NB4 (cell line): ENCODE data around the gene GPC5.
"Not testable (repeated sequence)": the region's sequence is repeated elsewhere in the genome, so short reads cannot be mapped to it uniquely, and the experiment has no call there.

Experiments used
- DNase-seq: peaks from one replicate; pipeline ENCODE4 v3.0.0; 2010; ENCODE audit warnings: low read depth
- H3K4me3 ChIP-seq: one replicate; pipeline ENCODE4 v1.5.1; 2011; ENCODE audit warnings: mild to moderate bottlenecking, low read depth, low read length, moderate library complexity
- MYC ChIP-seq: IDR thresholded peaks from 2 replicates; pipeline ENCODE4 v1.6.1; 2011; ENCODE audit warnings: low read depth, low read length
- POLR2A ChIP-seq: IDR thresholded peaks from 2 replicates; pipeline ENCODE4 v1.6.1; 2011; ENCODE audit warnings: mild to moderate bottlenecking; ENCODE audit not compliant: insufficient read length; ENCODE audit errors: extremely low read depth
- TF ChIP-seq, protein P1 (sequence below): IDR thresholded peaks from one replicate; pipeline ENCODE4 v1.5.1; 2012; ENCODE audit warnings: low read depth, low read length
- TF ChIP-seq, protein P2 (sequence below): IDR thresholded peaks from 2 replicates; pipeline ENCODE4 v1.6.1; 2011; ENCODE audit warnings: low read depth, low read length

The GPC5 gene

DNA sequence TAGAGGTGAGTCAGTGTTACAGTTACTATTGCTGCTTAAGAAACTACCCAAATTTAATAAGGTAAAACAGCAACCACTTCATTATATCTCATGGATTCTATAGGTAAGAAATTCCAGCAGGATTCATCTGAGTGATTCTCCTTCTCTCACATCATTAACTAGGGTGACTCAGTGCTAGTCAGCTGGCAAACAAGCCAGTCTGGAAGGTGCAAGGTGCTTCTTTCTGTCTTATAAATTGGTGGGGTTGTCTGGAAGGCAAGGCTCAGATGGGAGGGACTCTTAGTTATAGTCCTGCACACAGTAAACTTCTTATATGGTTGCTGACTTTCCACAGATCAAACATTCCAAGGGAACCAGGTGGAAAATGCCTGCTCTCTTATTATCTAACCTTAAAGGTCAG, 484.5 kb downstream of the GPC5 start:
- no peak for DNase-seq
- H3K4me3 ChIP-seq, result no peak overlapping the region
- TF ChIP-seq POLR2A (no peak), MYC (no peak)
- TF ChIP-seq, protein P1, sequence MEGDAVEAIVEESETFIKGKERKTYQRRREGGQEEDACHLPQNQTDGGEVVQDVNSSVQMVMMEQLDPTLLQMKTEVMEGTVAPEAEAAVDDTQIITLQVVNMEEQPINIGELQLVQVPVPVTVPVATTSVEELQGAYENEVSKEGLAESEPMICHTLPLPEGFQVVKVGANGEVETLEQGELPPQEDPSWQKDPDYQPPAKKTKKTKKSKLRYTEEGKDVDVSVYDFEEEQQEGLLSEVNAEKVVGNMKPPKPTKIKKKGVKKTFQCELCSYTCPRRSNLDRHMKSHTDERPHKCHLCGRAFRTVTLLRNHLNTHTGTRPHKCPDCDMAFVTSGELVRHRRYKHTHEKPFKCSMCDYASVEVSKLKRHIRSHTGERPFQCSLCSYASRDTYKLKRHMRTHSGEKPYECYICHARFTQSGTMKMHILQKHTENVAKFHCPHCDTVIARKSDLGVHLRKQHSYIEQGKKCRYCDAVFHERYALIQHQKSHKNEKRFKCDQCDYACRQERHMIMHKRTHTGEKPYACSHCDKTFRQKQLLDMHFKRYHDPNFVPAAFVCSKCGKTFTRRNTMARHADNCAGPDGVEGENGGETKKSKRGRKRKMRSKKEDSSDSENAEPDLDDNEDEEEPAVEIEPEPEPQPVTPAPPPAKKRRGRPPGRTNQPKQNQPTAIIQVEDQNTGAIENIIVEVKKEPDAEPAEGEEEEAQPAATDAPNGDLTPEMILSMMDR, result no peak
- TF ChIP-seq, protein P2, sequence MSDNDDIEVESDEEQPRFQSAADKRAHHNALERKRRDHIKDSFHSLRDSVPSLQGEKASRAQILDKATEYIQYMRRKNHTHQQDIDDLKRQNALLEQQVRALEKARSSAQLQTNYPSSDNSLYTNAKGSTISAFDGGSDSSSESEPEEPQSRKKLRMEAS, result no peak

DNA sequence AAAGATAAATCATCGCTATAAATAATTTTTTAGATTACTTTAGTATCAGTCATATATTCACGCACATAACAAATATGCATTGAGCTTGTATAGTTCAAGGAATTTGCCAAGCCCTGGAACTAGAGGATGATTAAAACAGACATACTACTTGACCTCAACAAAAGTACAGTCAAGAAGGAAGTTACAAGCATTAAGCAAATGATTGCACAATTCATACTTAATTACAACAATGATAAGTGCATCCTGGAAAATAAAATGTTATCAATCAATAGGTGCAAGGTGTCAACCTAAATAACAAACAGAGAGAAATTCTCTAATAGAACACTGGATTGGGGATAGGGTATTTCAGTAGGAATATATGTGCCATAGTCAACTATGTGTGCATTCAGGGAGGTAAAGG, 491.2 kb downstream of the GPC5 start:
- TF ChIP-seq MYC, result no peak
- TF ChIP-seq, protein P1, result no peak
- TF ChIP-seq POLR2A, result no peak
- TF ChIP-seq, protein P2, result no peak
- H3K4me3 ChIP-seq, result no peak overlapping the region
- DNase-seq, result no peak

DNA sequence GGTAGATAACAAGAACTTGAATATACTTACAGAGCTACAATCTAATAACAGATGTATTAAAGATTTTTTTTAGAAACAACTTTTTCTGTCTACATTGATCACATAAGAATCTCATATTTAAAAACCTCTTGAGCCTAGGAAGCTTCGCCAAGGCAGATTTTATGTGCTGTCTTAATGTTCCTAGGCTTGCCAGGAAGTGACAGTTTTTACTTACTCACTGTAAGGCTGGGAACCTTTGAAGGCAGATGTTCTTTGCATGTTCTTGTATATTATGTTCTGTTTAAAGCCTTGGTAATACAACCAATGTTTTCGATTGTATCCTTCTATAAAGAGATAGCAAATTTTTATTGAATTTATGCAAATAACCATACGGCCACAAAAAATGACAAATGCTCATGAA, 492.7 kb downstream of the GPC5 start:
- TF ChIP-seq, protein P1, result no peak
- TF ChIP-seq, protein P2, result no peak
- TF ChIP-seq POLR2A (no peak), MYC (no peak)
- no peak overlapping the region for H3K4me3 ChIP-seq
- DNase-seq, result no peak

DNA sequence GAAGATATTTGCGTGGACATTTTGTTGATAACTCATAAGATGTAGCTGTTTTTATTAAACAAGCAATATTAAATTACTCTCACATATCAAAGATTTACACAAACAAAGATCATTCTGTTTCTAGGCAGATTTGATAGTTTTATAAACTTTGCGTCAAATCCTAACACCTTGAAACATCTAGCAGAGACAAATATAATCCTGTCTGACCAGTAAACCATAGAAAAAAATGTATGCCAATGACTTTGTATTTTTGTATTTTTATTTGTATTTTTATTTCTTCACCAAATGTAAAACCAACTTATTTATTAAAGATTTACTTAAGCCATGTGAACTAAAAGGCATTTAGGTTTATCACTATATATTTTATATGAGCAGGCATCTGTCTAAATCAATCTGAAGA, 494.6 kb downstream of the GPC5 start:
- DNase-seq, result no peak
- TF ChIP-seq POLR2A, result no peak
- TF ChIP-seq, protein P1, result no peak
- no peak for TF ChIP-seq MYC
- TF ChIP-seq, protein P2, result no peak
- no peak overlapping the region for H3K4me3 ChIP-seq

DNA sequence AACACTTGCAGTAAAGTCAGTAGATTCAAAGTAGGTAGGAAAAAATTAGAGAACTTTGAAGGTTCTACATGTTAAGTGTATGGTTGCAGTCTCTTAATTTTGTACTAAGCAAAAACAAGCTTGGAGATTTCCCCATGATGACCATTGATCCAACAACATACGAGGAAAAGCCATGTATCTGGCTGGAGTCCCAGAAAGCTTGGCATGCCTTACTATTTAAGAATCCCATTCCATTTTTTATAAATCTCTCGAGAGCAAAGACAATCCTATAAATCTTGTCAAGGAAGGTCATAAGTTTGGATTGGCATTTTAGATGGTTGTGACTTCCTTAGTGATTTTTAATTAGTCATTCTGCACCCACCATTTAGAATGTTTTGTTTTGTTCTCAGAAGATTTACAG, 495.9 kb downstream of the GPC5 start:
- no peak for DNase-seq
- H3K4me3 ChIP-seq, result no peak overlapping the region
- TF ChIP-seq, protein P2, result no peak

DNA sequence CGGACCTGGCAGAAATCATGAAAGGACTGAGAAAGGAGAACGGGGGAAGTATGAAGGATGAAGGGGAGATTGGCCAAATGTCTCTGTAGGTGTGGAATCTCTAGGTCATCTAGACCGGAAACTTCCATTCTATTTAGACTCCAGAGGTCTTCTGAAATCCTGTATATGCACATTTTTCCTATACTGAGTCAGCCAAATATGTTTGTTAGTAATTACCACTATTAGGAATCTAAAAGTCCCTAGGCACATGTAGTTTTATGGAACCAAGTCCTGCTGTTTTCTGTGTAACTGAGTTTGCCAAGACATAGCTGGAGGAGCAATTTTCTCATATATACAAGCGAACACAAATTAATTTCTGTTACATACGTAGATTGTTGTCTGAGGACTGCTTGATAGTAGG, 498.1 kb downstream of the GPC5 start:
- no peak for DNase-seq
- no peak overlapping the region for H3K4me3 ChIP-seq
- TF ChIP-seq MYC, result no peak
- TF ChIP-seq, protein P1, result no peak
- TF ChIP-seq POLR2A, result no peak
- TF ChIP-seq, protein P2, result no peak

DNA sequence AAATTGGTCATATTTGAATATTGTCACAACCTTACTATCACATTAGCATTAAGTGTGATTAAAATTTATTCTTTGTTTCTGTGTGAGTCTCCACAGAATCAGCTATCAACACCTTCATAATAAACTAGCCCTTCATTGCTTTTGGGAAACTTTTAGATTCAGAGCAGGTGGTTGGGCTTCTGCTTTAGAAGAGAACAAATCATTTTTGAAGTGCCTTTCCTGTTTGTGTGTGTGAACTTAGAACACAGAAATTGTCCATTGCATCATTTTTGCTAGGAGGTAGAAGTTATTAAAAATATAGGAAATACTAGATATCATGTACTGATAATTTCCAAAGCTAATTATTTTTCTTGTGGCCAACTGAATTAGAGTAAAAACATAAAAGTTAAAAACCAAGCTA, 500.6 kb downstream of the GPC5 start:
- not testable (repeated sequence) for DNase-seq, H3K4me3 ChIP-seq
